Kidney (tissue), 14 donors: Measurements from ENCODE around the gene TMEM266. TPM values are rescaled to one million over a fixed set of nuclear protein-coding genes. Genes with fewer than 3 reads are reported as not detected.

ENCODE experiments used
- DNase-seq, 5 donors: peaks; one replicate each; pipeline ENCODE4 v3.0.0-alpha.2; 2013 to 2020
- FAIRE-seq: peaks from 2 replicates; lab custom pipeline; 2012; peaks lifted over from hg19 to GRCh38; lab: Jason Lieb, UNC
- H3K27ac ChIP-seq, 2 donors: one replicate each; pipeline ENCODE4 v1.7.0; 2013; ENCODE audit warnings: low read depth in 2 of 2, low read length in 2 of 2, inconsistent platforms in 1 of 2
- H3K27me3 ChIP-seq: one replicate; pipeline ENCODE4 v1.7.1; 2013; ENCODE audit warnings: low read length, inconsistent platforms; ENCODE audit not compliant: control insufficient read depth, insufficient read depth
- H3K36me3 ChIP-seq, 3 donors: one replicate each; pipeline versions ENCODE4 v1.7.0 to v1.7.1; 2013; ENCODE audit warnings: low read length in 3 of 3, control low read depth in 1 of 3, inconsistent platforms in 1 of 3; ENCODE audit not compliant: insufficient read depth in 3 of 3, control insufficient read depth in 2 of 3
- H3K4me1 ChIP-seq, 3 donors: one replicate each; pipeline versions ENCODE4 v1.7.0 to v1.7.1; 2013; ENCODE audit warnings: low read length in 3 of 3, inconsistent platforms in 1 of 3, low read depth in 1 of 3; ENCODE audit not compliant: control insufficient read depth in 2 of 3, insufficient read depth in 2 of 3
- H3K4me3 ChIP-seq, 3 donors: one replicate each; pipeline versions ENCODE4 v1.7.0 to v1.8.1; 2013; ENCODE audit warnings: low read length in 3 of 3, control low read depth in 1 of 3, inconsistent platforms in 1 of 3
- H3K9ac ChIP-seq, 3 donors: one replicate each; pipeline versions ENCODE4 v1.7.0 to v1.7.1; 2013; ENCODE audit warnings: low read length in 3 of 3, control low read depth in 1 of 3, inconsistent platforms in 1 of 3
- H3K9me3 ChIP-seq, 3 donors: one replicate each; pipeline versions ENCODE4 v1.7.0 to v1.7.1; 2013; ENCODE audit warnings: low read length in 3 of 3, control low read depth in 1 of 3, inconsistent platforms in 1 of 3; ENCODE audit not compliant: control insufficient read depth in 2 of 3, insufficient read depth in 1 of 3
- intact Hi-C: fragments of 100-400 bp; cut with DNase I; formaldehyde crosslinking; loops from one replicate; pipeline ENCODE4 v1.11.1; 2022
- polyA plus RNA-seq: library from polyadenylated mRNA; stranded (reverse); fragments of 350-450 nt; fragmentation: Illumina TruSeq; extraction: RNeasy Lipid Tissue Mini Kit (QIAGEN cat#74804); gene quantifications from one replicate; pipeline ENCODE4 v1.2.3, GENCODE V29; 2014; ENCODE audit warnings: low read depth, low replicate concordance; ENCODE audit not compliant: insufficient read depth
- total RNA-seq: library from RNA; stranded (reverse); fragmentation: NEBNext Ultra II Directional; extraction: Animal tissue kit (Norgen Biotek cat#: 25700); gene quantifications from one replicate; pipeline ENCODE4 v1.2.1, GENCODE V29; 2021
- TF ChIP-seq, protein P1 (sequence below): IDR thresholded peaks from 3 replicates; pipeline ENCODE4 v1.5.1; 2012; ENCODE audit warnings: mild to moderate bottlenecking, moderate library complexity, borderline replicate concordance; ENCODE audit not compliant: insufficient read depth; ENCODE audit errors: extremely low read depth
- donor health status: control.
- donor health status: control.
- donor health status: control.
- donor health status: control.
- donor health status: control.
- donor health status: DM: yes; HTN: yes; CAD: no.
- donor health status: Normal renal cell carcinoma (clear cell type).

Gene TMEM266
- total and polyA plus RNA-seq, 2 donors from 2014 or later: 0.72 to 3.1 TPM

DNA sequence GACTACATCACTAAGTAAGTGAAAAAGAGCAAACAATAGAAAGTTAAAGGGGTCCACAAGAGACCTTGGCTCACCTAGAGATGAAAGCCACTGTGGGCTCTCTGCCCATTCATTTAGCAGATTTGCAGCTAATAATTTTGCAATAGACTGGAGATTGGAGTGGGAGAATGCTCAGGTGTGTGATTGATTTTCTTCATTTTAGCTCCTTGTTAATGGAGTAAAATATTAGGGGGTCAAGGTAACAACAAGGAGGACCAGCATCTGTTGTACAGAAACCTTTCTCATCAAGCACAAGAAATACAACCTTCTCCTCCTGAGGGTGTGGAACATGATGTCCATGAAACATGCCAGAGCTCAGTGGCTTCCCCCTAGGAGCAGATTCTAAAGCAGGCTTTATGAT lies 63.2 kb downstream of the TMEM266 start:
- intact Hi-C loops: no loop called here
- TF ChIP-seq, protein P1, sequence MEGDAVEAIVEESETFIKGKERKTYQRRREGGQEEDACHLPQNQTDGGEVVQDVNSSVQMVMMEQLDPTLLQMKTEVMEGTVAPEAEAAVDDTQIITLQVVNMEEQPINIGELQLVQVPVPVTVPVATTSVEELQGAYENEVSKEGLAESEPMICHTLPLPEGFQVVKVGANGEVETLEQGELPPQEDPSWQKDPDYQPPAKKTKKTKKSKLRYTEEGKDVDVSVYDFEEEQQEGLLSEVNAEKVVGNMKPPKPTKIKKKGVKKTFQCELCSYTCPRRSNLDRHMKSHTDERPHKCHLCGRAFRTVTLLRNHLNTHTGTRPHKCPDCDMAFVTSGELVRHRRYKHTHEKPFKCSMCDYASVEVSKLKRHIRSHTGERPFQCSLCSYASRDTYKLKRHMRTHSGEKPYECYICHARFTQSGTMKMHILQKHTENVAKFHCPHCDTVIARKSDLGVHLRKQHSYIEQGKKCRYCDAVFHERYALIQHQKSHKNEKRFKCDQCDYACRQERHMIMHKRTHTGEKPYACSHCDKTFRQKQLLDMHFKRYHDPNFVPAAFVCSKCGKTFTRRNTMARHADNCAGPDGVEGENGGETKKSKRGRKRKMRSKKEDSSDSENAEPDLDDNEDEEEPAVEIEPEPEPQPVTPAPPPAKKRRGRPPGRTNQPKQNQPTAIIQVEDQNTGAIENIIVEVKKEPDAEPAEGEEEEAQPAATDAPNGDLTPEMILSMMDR: no peak
- H3K36me3 ChIP-seq: no peaks in the 10 kb centered on the region
- H3K27me3 ChIP-seq: no peaks in the 10 kb centered on the region
- H3K4me3 ChIP-seq: no peak overlapping the region
- no peaks in the 10 kb centered on the region for H3K9me3 ChIP-seq
- FAIRE-seq (no peak), DNase-seq (no peak)
- no peak overlapping the region for H3K9ac ChIP-seq
- no peaks in the 10 kb centered on the region for H3K4me1 ChIP-seq
- no peak overlapping the region for H3K27ac ChIP-seq

DNA sequence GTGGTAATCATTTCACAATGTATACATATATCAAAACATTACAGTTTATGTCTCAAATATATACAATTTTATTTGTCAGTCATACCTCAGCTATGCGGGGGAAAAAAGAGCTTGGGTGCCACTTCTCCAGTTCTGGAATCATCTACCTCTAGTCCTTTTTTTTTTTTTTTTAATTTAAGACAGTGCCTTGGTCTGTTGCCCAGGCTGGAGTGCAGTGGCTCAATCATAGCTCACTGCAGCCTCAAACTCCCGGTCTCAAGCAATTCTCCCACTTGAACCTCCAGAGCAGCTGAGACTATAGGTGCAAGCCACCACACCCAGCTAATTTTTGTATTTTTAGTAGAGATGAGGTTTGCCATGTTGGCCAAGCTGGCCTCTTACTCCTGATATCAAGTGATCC lies 67.4 kb downstream of the TMEM266 start:
- Histone ChIP-seq H3K27me3 (no peaks in the 10 kb centered on the region), H3K4me3 (no peak overlapping the region), H3K4me1 (no peaks in the 10 kb centered on the region), H3K36me3 (no peaks in the 10 kb centered on the region), H3K9me3 (no peaks in the 10 kb centered on the region), H3K27ac (no peak overlapping the region), H3K9ac (no peak overlapping the region)
- DNase-seq: no peak
- FAIRE-seq: no peak
- TF ChIP-seq, protein P1: no peak
- intact Hi-C loops: no loop called here

DNA sequence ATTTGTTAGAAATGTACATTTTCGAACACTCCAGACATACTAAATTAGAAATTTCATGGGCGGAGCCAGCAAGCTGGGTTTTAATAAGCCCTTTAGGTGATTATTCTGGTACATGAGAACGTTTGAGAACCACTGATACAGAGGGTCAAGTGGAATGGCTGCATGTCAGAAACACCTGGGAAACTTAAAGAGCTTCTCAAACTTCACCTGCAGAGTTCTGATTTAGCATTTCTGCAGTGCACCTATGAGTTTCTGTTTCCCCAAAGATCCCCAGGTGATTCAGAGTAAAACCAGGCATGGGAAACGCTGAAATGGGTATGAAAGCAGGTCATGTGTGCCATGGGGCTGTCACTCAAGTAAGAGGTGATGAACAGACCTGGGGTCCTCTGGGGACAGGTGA lies 68.1 kb downstream of the TMEM266 start:
- Histone ChIP-seq H3K27me3 (no peaks in the 10 kb centered on the region), H3K4me3 (no peak overlapping the region), H3K36me3 (no peaks in the 10 kb centered on the region), H3K4me1 (no peaks in the 10 kb centered on the region), H3K9ac (no peak overlapping the region), H3K27ac (no peak overlapping the region), H3K9me3 (no peaks in the 10 kb centered on the region)
- no peak for DNase-seq
- TF ChIP-seq, protein P1: no peak
- no peak for FAIRE-seq
- intact Hi-C loops: no loop called here

GRCh38 chr15:76134537-76134936 lies 74.8 kb downstream of the TMEM266 start:
- H3K9me3 ChIP-seq: no peaks in the 10 kb centered on the region
- no peak overlapping the region for H3K4me3 ChIP-seq
- intact Hi-C loops: no loop called here
- H3K9ac ChIP-seq: no peak overlapping the region
- peaks cover 0 to under 1% (median 0%) of the 10 kb centered on the region in 3 donors for H3K4me1 ChIP-seq
- no peaks in the 10 kb centered on the region for H3K36me3 ChIP-seq
- FAIRE-seq (no peak), DNase-seq (no peak)
- H3K27ac ChIP-seq: no peak overlapping the region
- TF ChIP-seq, protein P1: no peak
- no peaks in the 10 kb centered on the region for H3K27me3 ChIP-seq
